T-cell (primary cell): ENCODE results near the gene HNRNPDL. TPM values are rescaled to one million over a fixed set of nuclear protein-coding genes. Genes with fewer than 3 reads are reported as not detected.
"Not testable (repeated sequence)": the region's sequence is repeated elsewhere in the genome, so short reads cannot be mapped to it uniquely, and the experiment has no call there.

Experiments
- ATAC-seq, 4 experiments: fragments of 200-7000 bp in 3 of 4; fragments of 150-1000 bp in 1 of 4; cut with Tn5 transposase; replicated peaks in 1 of 4; 1 replicate in 3 of 4; 2 replicates in 1 of 4; pipeline ENCODE4 v1.10.0; 2021; ENCODE audit warnings: moderate library complexity in 3 of 4, mild to moderate bottlenecking in 2 of 4, moderate number of reproducible peaks in 1 of 4
- CTCF ChIA-PET, 2 donors: fragments of 300-600 bp; sonication (Branson Sonifier 250); formaldehyde crosslinking; loops; one replicate each; lab custom pipeline; 2022; ENCODE audit warnings: antibody characterized with exemption in 2 of 2; lab: Charles Lee
- POLR2A ChIA-PET, 2 donors: fragments of 300-600 bp; sonication (Branson Sonifier 250); formaldehyde crosslinking; loops; one replicate each; lab custom pipeline; 2022; ENCODE audit warnings: antibody characterized with exemption in 2 of 2; lab: Charles Lee
- DNase-seq, 35 experiments: peaks; one replicate each; pipeline versions ENCODE4 v3.0.0 to v3.0.0-alpha.2; 2013 to 2023
- H3K27ac ChIP-seq: one replicate; pipeline ENCODE4 v1.5.1; 2013; ENCODE audit warnings: low read length
- H3K27me3 ChIP-seq, 2 experiments: replicated peaks in 1 of 2; 1 replicate in 1 of 2; 2 replicates in 1 of 2; pipeline versions ENCODE4 v1.6.1 to v1.7.0; 2013; ENCODE audit warnings: low read length in 1 of 2, mixed read lengths in 1 of 2; ENCODE audit not compliant: control insufficient read depth in 2 of 2, insufficient read depth in 2 of 2; ENCODE audit errors: extremely low read depth in 1 of 2
- H3K36me3 ChIP-seq, 2 donors: 1 replicate in 1 of 2; 2 replicates in 1 of 2; pipeline versions ENCODE4 v1.6.1 to v1.7.0; 2013; ENCODE audit warnings: low read length in 1 of 2; ENCODE audit not compliant: control insufficient read depth in 2 of 2, insufficient read depth in 1 of 2; ENCODE audit errors: extremely low read depth in 1 of 2
- H3K4me1 ChIP-seq, 2 experiments: 1 replicate in 1 of 2; 2 replicates in 1 of 2; pipeline versions ENCODE4 v1.6.1 to v1.7.0; 2013; ENCODE audit warnings: low read length in 2 of 2, mixed read lengths in 1 of 2; ENCODE audit not compliant: insufficient read depth in 2 of 2, control insufficient read depth in 1 of 2; ENCODE audit errors: extremely low read depth in 1 of 2
- H3K4me3 ChIP-seq, 2 donors: 1 replicate in 1 of 2; 2 replicates in 1 of 2; pipeline versions ENCODE4 v1.5.1 to v1.7.0; 2013; ENCODE audit warnings: mild to moderate bottlenecking in 2 of 2, low read length in 1 of 2, moderate library complexity in 1 of 2; ENCODE audit not compliant: control insufficient read depth in 1 of 2; ENCODE audit errors: extremely low read depth in 1 of 2
- H3K9me3 ChIP-seq: 2 replicates; pipeline ENCODE4 v1.7.0; 2013
- H3K27ac Mint-ChIP-seq, 2 donors: one replicate each; pipeline ENCODE4 v1.8.0; 2020 to 2021; ENCODE audit warnings: mild to moderate bottlenecking in 2 of 2, mixed read lengths in 2 of 2
- H3K27me3 Mint-ChIP-seq, 2 donors: one replicate each; pipeline ENCODE4 v1.8.0; 2021 to 2022; ENCODE audit warnings: mixed read lengths in 2 of 2
- H3K36me3 Mint-ChIP-seq: one replicate; pipeline ENCODE4 v1.8.0; 2021; ENCODE audit warnings: mixed read lengths
- H3K4me1 Mint-ChIP-seq, 3 donors: one replicate each; pipeline ENCODE4 v1.8.0; 2020 to 2022; ENCODE audit warnings: mixed read lengths in 3 of 3, mild to moderate bottlenecking in 1 of 3
- H3K4me3 Mint-ChIP-seq, 3 donors: one replicate each; pipeline ENCODE4 v1.8.0; 2020 to 2022; ENCODE audit warnings: mild to moderate bottlenecking in 3 of 3, mixed read lengths in 3 of 3, moderate library complexity in 3 of 3
- H3K9me3 Mint-ChIP-seq, 3 donors: one replicate each; pipeline ENCODE4 v1.8.0; 2020 to 2022; ENCODE audit warnings: mixed read lengths in 3 of 3
- WGBS: methylation state at CpG from one replicate; pipeline ENCODE4 v1.1.5; 2013; ENCODE audit warnings: missing lambda C conversion rate; ENCODE audit not compliant: insufficient coverage; 5-methylcytosine and 5-hydroxymethylcytosine counted together
- total RNA-seq, 35 experiments: library from RNA in 6 of 35; stranded (reverse) in 6 of 35; fragments of 120-200 nt in 1 of 35; gene quantifications; one replicate each; pipeline versions ENCODE4 v1.2.1 to v1.2.4 and lab custom pipeline; 2013 to 2026

HNRNPDL gene
- total RNA-seq, 5 donors from 2014 or later (not counting 1 experiment from before 2014, with no cell fraction given), result 285 to 401 (median 313) TPM

GRCh38 chr4:82415061-82415460 is 15.2 kb downstream of the HNRNPDL start:
- 89% methylated on average over 8 of the region's 11 CpGs for WGBS
- not testable (repeated sequence) for H3K4me3 ChIP-seq, H3K27ac Mint-ChIP-seq, H3K4me1 Mint-ChIP-seq, H3K4me1 ChIP-seq, ATAC-seq, H3K4me3 Mint-ChIP-seq, H3K36me3 Mint-ChIP-seq, DNase-seq, H3K36me3 ChIP-seq, H3K9me3 Mint-ChIP-seq, H3K27ac ChIP-seq, H3K9me3 ChIP-seq
- POLR2A ChIA-PET, result interaction anchor here in 1 of 2 donors (0.8 kb wide), 1 partner anchor 599 kb away, joined by 3 read pairs; no protein-coding TSS in a partner anchor
- peaks cover 0 to 20% of the 10 kb centered on the region in 2 experiments for H3K27me3 ChIP-seq
- H3K27me3 Mint-ChIP-seq, result peaks cover 19% of the 10 kb centered on the region in 2 donors
- CTCF ChIA-PET, result interaction anchor here (0.6 to 1.4 kb wide), 4 partner anchors 17 to 1898 kb away, joined by 3 to 4 read pairs (median 3); no protein-coding TSS in a partner anchor

- POLR2A ChIA-PET, result no interaction called here
- Mint-ChIP-seq H3K4me1 (no peaks in the 10 kb centered on the region), H3K36me3 (no peaks in the 10 kb centered on the region), H3K27ac (no peak overlapping the region), H3K27me3 (peaks cover 0 to 9% of the 10 kb centered on the region in 2 donors), H3K9me3 (no peaks in the 10 kb centered on the region), H3K4me3 (no peak overlapping the region)
- no peaks in the 10 kb centered on the region for H3K9me3 ChIP-seq
- ATAC-seq (no peak), DNase-seq (no peak)
- H3K27me3 ChIP-seq, result peaks cover 0 to 3% of the 10 kb centered on the region in 2 experiments
- no peaks in the 10 kb centered on the region for H3K36me3 ChIP-seq
- CTCF ChIA-PET, result interaction anchor here in 1 of 2 donors (0.6 kb wide), 1 partner anchor 607 kb away, joined by 7 read pairs; the partner anchor contains the start of gene LIN54
- H3K4me1 ChIP-seq, result no peaks in the 10 kb centered on the region
- no peak overlapping the region for H3K4me3 ChIP-seq
- no peak overlapping the region for H3K27ac ChIP-seq
- no CpG with 5 or more reads among the region's 1 CpG for WGBS
These were observed 26.5 kb downstream of the HNRNPDL start for GRCh38 chr4:82403725-82404124.

DNA sequence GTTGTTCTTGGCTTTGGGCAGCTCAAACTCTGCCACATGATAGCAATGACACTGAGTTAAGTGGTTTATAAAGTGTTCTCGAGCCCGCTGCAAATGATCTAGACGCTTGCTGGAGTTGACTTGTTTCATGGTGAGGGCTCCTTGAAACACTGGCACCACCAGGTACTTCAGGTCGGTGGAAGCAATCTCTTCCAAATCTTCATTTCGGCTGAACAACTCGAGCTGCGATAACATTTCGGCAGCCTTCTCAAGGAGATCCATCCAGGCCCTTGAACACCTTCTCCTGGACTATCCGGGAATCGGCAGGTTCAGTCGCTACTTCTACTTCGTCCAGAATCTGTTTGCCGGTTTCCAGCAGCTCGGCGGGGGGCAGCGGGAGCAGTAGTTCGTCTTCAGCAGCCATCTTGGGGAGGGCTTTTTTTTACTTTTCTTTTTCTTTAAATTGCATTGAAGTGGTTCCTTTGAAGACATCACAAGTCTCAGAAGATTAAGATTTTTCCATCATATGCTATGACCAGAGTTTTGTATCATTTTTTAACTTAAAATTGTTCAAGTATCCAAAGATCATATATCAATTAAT is 28.0 kb downstream of the HNRNPDL start:
- H3K36me3 ChIP-seq, result no peaks in the 10 kb centered on the region
- H3K4me1 Mint-ChIP-seq, result no peaks in the 10 kb centered on the region
- CTCF ChIA-PET, result no interaction called here
- DNase-seq (no peak), ATAC-seq (no peak)
- no peak overlapping the region for H3K4me3 Mint-ChIP-seq
- no peak overlapping the region for H3K27ac ChIP-seq
- peaks cover 0 to 3% of the 10 kb centered on the region in 2 experiments for H3K27me3 ChIP-seq
- peaks cover 0 to 9% of the 10 kb centered on the region in 2 donors for H3K27me3 Mint-ChIP-seq
- no peak overlapping the region for H3K4me3 ChIP-seq
- no peaks in the 10 kb centered on the region for H3K4me1 ChIP-seq
- no peaks in the 10 kb centered on the region for H3K36me3 Mint-ChIP-seq
- no peaks in the 10 kb centered on the region for H3K9me3 Mint-ChIP-seq
- no peaks in the 10 kb centered on the region for H3K9me3 ChIP-seq
- no peak overlapping the region for H3K27ac Mint-ChIP-seq
- WGBS, result 98% methylated on average over 9 of the region's 17 CpGs
- POLR2A ChIA-PET, result no interaction called here

- 88% methylated on average over 5 of the region's 7 CpGs for WGBS
- Histone ChIP-seq H3K27me3 (peaks cover 0 to 3% of the 10 kb centered on the region in 2 experiments), H3K27ac (no peak overlapping the region), H3K9me3 (no peaks in the 10 kb centered on the region), H3K4me3 (no peak overlapping the region), H3K36me3 (no peaks in the 10 kb centered on the region), H3K4me1 (no peaks in the 10 kb centered on the region)
- POLR2A ChIA-PET, result no interaction called here
- Mint-ChIP-seq H3K27me3 (peaks cover 0 to 9% of the 10 kb centered on the region in 2 donors), H3K36me3 (no peaks in the 10 kb centered on the region), H3K9me3 (no peaks in the 10 kb centered on the region), H3K4me3 (no peak overlapping the region), H3K27ac (no peak overlapping the region), H3K4me1 (no peaks in the 10 kb centered on the region)
- no peak for ATAC-seq
- DNase-seq, result no peak
- CTCF ChIA-PET, result no interaction called here
These were observed 28.7 kb downstream of the HNRNPDL start for GRCh38 chr4:82401600-82401999.

GRCh38 chr4:82398263-82398662 is 32.0 kb downstream of the HNRNPDL start:
- ChIA-PET POLR2A (interaction anchor here (0.6 kb wide), 2 partner anchors 24 to 26 kb away, joined by 3 to 4 read pairs; no protein-coding TSS in a partner anchor), CTCF (interaction anchor here (0.7 kb wide), 3 partner anchors 16 to 839 kb away, joined by 3 to 8 read pairs (median 7); no protein-coding TSS in a partner anchor)
- H3K9me3 ChIP-seq, result no peaks in the 10 kb centered on the region
- no peak for DNase-seq
- H3K4me3 ChIP-seq, result no peak overlapping the region
- no peak for ATAC-seq
- no peaks in the 10 kb centered on the region for H3K4me1 Mint-ChIP-seq
- H3K27ac Mint-ChIP-seq, result no peak overlapping the region
- peaks cover 0 to 9% of the 10 kb centered on the region in 2 donors for H3K27me3 Mint-ChIP-seq
- H3K27me3 ChIP-seq, result no peaks in the 10 kb centered on the region
- no peaks in the 10 kb centered on the region for H3K36me3 ChIP-seq
- H3K4me1 ChIP-seq, result no peaks in the 10 kb centered on the region
- H3K36me3 Mint-ChIP-seq, result no peaks in the 10 kb centered on the region
- H3K9me3 Mint-ChIP-seq, result no peaks in the 10 kb centered on the region
- H3K4me3 Mint-ChIP-seq, result no peak overlapping the region
- H3K27ac ChIP-seq, result no peak overlapping the region
- WGBS, result no CpG with 5 or more reads among the region's 1 CpG

GRCh38 chr4:82397527-82397926 is 32.7 kb downstream of the HNRNPDL start:
- Mint-ChIP-seq H3K27ac (no peak overlapping the region), H3K36me3 (no peaks in the 10 kb centered on the region), H3K27me3 (peaks cover 0 to 9% of the 10 kb centered on the region in 2 donors), H3K4me1 (no peaks in the 10 kb centered on the region), H3K9me3 (no peaks in the 10 kb centered on the region), H3K4me3 (no peak overlapping the region)
- no peak overlapping the region for H3K27ac ChIP-seq
- H3K4me3 ChIP-seq, result no peak overlapping the region
- no peaks in the 10 kb centered on the region for H3K9me3 ChIP-seq
- DNase-seq, result no peak
- H3K27me3 ChIP-seq, result no peaks in the 10 kb centered on the region
- POLR2A ChIA-PET, result interaction anchor here (0.5 to 0.7 kb wide), 4 partner anchors 13 to 1460 kb away, joined by 3 to 11 read pairs (median 6); no protein-coding TSS in a partner anchor
- H3K4me1 ChIP-seq, result no peaks in the 10 kb centered on the region
- no peaks in the 10 kb centered on the region for H3K36me3 ChIP-seq
- WGBS, result no CpG with 5 or more reads among the region's 3 CpGs
- CTCF ChIA-PET, result interaction anchor here (0.7 to 0.8 kb wide), 2 partner anchors 17 kb away, joined by 3 read pairs; no protein-coding TSS in a partner anchor
- ATAC-seq, result no peak
